Thyroid gland (tissue), 4 donors: ENCODE measurements around the gene LASP1NB.

Experiments
- CTCF ChIP-seq, 6 experiments: fragments of 200-600 bp in 3 of 6; fragments of 450-650 bp in 3 of 6; sonication (generic) in 3 of 6; IDR thresholded peaks; one replicate each; pipeline ENCODE4 v1.5.1; 2016 to 2019; ENCODE audit warnings: antibody characterized with exemption in 6 of 6, mild to moderate bottlenecking in 2 of 6, inconsistent platforms in 1 of 6, moderate library complexity in 1 of 6
- POLR2A ChIP-seq, 2 donors: fragments of 450-650 bp; IDR thresholded peaks; one replicate each; pipeline ENCODE4 v1.6.1; 2017; ENCODE audit warnings: antibody characterized with exemption in 2 of 2, mild to moderate bottlenecking in 2 of 2, moderate library complexity in 1 of 2

GRCh38 chr17:38947189-38947588, 21.8 kb downstream of the LASP1NB start:
- TF ChIP-seq CTCF (IDR thresholded peaks at IDR 0.05) (no peak), POLR2A (IDR thresholded peaks at IDR 0.05) (no peak)
